ENCODE measurements around the gene MON2.

GRCh38 chr12:62618930-62619329, 152.3 kb downstream of the MON2 start:
- no peak for TF ChIP-seq CTCF (IDR thresholded peaks at IDR 0.05; ENCODE audit: control extremely low read depth in 1 of 3, insufficient read depth in 1 of 3, low read depth in 1 of 3, low read length in 3 of 3)
- TF ChIP-seq YY1 (IDR thresholded peaks at IDR 0.05; ENCODE audit: low read depth, low read length) = no peak
- no peak for TF ChIP-seq TBP (IDR thresholded peaks at IDR 0.05; ENCODE audit: low read depth, low read length)
- no peak for TF ChIP-seq CHD2 (IDR thresholded peaks at IDR 0.05; ENCODE audit: low read length)
- no peak for TF ChIP-seq POLR2AphosphoS5 (IDR thresholded peaks at IDR 0.05; ENCODE audit: low read depth, low read length)
- no peak for TF ChIP-seq CHD1 (IDR thresholded peaks at IDR 0.05; ENCODE audit: low read depth, low read length)
- no peak for TF ChIP-seq JUND (IDR thresholded peaks at IDR 0.05; ENCODE audit: low read length)
- no peak for TF ChIP-seq CREB1 (IDR thresholded peaks at IDR 0.05)
- TF ChIP-seq POLR2A (IDR thresholded peaks at IDR 0.05; ENCODE audit: control extremely low read depth in 1 of 2, low read depth in 2 of 2, low read length in 2 of 2) = no peak
- TF ChIP-seq EZH2 (IDR thresholded peaks at IDR 0.05; ENCODE audit: low read depth, low read length, severe bottlenecking) = no peak
